ENCODE data around the gene MELK.

Gene MELK

DNA sequence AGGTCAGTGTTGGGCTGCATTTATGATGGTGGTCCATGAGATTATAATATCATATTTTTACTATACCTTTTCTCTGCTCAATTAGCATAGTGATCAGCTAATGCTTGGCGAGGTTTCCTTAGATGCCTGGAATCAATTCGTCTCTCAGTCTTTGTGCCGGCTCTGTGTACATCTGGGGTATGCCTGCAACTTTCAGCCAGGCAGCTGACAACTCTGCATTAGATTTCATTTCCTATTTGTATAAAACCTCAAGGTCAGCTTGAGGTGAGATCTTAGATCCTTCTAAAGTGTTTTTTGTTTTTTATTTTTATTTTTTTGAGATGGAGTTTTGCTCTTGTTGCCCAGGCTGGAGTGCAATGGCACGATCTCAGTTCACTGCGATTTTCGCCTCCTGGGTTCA, 86.8 kb downstream of the MELK start:
- H3K27me3 ChIP-seq (ENCODE audit: low read depth, low read length), result no peaks in the 10 kb centered on the region
- H2AFZ ChIP-seq (ENCODE audit: low read depth, low read length), result no peak overlapping the region
- H4K20me1 ChIP-seq (ENCODE audit: insufficient read depth, low read length), result no peaks in the 10 kb centered on the region
- H3K36me3 ChIP-seq (replicated peaks; ENCODE audit: low read depth, low read length), result peaks cover 52% of the 10 kb centered on the region
- no peak overlapping the region for H3K4me3 ChIP-seq (ENCODE audit: low read length)
- H3K79me2 ChIP-seq (ENCODE audit: low read length), result no peaks in the 10 kb centered on the region; the same call in 1 of the 2 replicates
- H3K27ac ChIP-seq (ENCODE audit: low read length), result peak overlapping the region; percentile 60
- H3K9ac ChIP-seq (ENCODE audit: low read length), result peak overlapping the region; percentile 15; the same call in 1 of the 2 replicates
- peak overlapping the region; percentile 53 for H3K4me2 ChIP-seq (ENCODE audit: low read length)
- peaks cover 24% of the 10 kb centered on the region for H3K4me1 ChIP-seq (ENCODE audit: low read length)
- TF ChIP-seq, protein P1, sequence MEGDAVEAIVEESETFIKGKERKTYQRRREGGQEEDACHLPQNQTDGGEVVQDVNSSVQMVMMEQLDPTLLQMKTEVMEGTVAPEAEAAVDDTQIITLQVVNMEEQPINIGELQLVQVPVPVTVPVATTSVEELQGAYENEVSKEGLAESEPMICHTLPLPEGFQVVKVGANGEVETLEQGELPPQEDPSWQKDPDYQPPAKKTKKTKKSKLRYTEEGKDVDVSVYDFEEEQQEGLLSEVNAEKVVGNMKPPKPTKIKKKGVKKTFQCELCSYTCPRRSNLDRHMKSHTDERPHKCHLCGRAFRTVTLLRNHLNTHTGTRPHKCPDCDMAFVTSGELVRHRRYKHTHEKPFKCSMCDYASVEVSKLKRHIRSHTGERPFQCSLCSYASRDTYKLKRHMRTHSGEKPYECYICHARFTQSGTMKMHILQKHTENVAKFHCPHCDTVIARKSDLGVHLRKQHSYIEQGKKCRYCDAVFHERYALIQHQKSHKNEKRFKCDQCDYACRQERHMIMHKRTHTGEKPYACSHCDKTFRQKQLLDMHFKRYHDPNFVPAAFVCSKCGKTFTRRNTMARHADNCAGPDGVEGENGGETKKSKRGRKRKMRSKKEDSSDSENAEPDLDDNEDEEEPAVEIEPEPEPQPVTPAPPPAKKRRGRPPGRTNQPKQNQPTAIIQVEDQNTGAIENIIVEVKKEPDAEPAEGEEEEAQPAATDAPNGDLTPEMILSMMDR (IDR thresholded peaks at IDR 0.05; ENCODE audit: low read depth, low read length), result no peak
- TF ChIP-seq EZH2phosphoT487 (IDR thresholded peaks at IDR 0.05; ENCODE audit: low read depth), result no peak
- peaks cover 3% of the 10 kb centered on the region; the same call in 1 of the 2 replicates for H3K9me3 ChIP-seq (ENCODE audit: insufficient read depth, low read length)

DNA sequence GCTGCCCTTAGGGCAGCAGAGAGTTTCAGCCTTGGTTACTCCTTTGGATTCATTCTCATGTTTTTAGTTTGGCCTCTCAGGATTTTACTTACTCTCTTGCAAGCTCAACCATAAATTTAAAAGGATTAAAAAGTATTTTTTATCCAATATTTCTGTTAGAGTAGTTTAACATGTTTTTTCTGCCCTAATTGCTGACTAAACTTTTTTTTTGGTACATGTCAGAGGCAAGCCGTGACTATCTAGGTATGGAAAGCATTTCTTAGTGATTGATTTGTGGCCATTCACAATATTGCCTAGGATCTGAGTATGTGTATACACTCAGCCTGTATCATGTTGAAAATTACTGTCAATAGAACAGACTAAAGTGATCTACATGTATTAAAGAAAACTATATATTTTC, 92.1 kb downstream of the MELK start:
- peak overlapping the region; percentile 91 for H3K27ac ChIP-seq (ENCODE audit: low read length)
- H3K27me3 ChIP-seq (ENCODE audit: low read depth, low read length), result no peaks in the 10 kb centered on the region
- peak overlapping the region; percentile 45 for H3K9ac ChIP-seq (ENCODE audit: low read length)
- H2AFZ ChIP-seq (ENCODE audit: low read depth, low read length), result no peak overlapping the region
- H3K79me2 ChIP-seq (ENCODE audit: low read length), result no peaks in the 10 kb centered on the region; the same call in none of the 2 replicates
- H3K36me3 ChIP-seq (replicated peaks; ENCODE audit: low read depth, low read length), result peaks cover 33% of the 10 kb centered on the region
- H3K4me1 ChIP-seq (ENCODE audit: low read length), result peaks cover 36% of the 10 kb centered on the region
- TF ChIP-seq EZH2phosphoT487 (IDR thresholded peaks at IDR 0.05; ENCODE audit: low read depth), result no peak
- TF ChIP-seq, protein P1 (IDR thresholded peaks at IDR 0.05; ENCODE audit: low read depth, low read length), result no peak
- peak overlapping the region; percentile 77 for H3K4me2 ChIP-seq (ENCODE audit: low read length)
- H3K9me3 ChIP-seq (ENCODE audit: insufficient read depth, low read length), result peaks cover 3% of the 10 kb centered on the region; the same call in 1 of the 2 replicates
- no peak overlapping the region for H3K4me3 ChIP-seq (ENCODE audit: low read length)
- H4K20me1 ChIP-seq (ENCODE audit: insufficient read depth, low read length), result no peaks in the 10 kb centered on the region

- H3K4me3 ChIP-seq (ENCODE audit: low read length), result peak overlapping the region; percentile 36
- peak overlapping the region; percentile 91 for H3K27ac ChIP-seq (ENCODE audit: low read length)
- H4K20me1 ChIP-seq (ENCODE audit: insufficient read depth, low read length), result no peaks in the 10 kb centered on the region
- peak overlapping the region; percentile 45 for H3K9ac ChIP-seq (ENCODE audit: low read length)
- peaks cover 27% of the 10 kb centered on the region for H3K36me3 ChIP-seq (replicated peaks; ENCODE audit: low read depth, low read length)
- peaks cover 31% of the 10 kb centered on the region for H3K4me1 ChIP-seq (ENCODE audit: low read length)
- H3K4me2 ChIP-seq (ENCODE audit: low read length), result peak overlapping the region; percentile 77
- peaks cover 3% of the 10 kb centered on the region; the same call in 1 of the 2 replicates for H3K9me3 ChIP-seq (ENCODE audit: insufficient read depth, low read length)
- H2AFZ ChIP-seq (ENCODE audit: low read depth, low read length), result no peak overlapping the region
- no peaks in the 10 kb centered on the region for H3K27me3 ChIP-seq (ENCODE audit: low read depth, low read length)
- TF ChIP-seq, protein P1 (IDR thresholded peaks at IDR 0.05; ENCODE audit: low read depth, low read length), result no peak
- no peak for TF ChIP-seq EZH2phosphoT487 (IDR thresholded peaks at IDR 0.05; ENCODE audit: low read depth)
- no peaks in the 10 kb centered on the region; the same call in none of the 2 replicates for H3K79me2 ChIP-seq (ENCODE audit: low read length)
Observed at GRCh38 chr9:36665387-36665786, 92.7 kb downstream of the MELK start.

DNA sequence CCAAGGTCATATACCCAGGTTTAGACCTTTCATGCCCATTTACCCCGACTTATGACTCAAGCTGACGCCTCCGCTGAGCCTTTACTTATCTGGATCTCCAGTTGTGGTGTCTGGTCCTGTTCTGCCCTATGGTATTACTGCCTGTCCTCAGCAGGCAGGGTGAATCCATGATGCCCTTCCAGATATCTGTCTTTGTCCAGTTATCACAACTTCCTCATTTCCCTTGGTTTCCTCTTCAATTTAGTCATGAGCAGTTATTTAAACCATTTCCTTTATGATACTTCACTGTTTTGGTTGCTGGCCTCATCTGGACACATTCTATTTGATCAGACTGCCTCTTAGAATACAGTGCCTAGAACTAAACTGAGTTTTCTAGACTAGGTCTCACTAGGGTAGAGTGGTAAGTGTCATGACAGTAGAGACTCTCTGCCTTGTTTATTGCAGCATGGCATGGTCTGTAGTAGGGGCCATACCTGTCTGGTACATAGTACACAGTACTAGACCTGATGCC, 93.3 kb downstream of the MELK start:
- no peak for TF ChIP-seq EZH2phosphoT487 (IDR thresholded peaks at IDR 0.05; ENCODE audit: low read depth)
- TF ChIP-seq, protein P1 (IDR thresholded peaks at IDR 0.05; ENCODE audit: low read depth, low read length), result no peak
- peak overlapping the region; percentile 77 for H3K4me2 ChIP-seq (ENCODE audit: low read length)

More for the DNA sequence above, 93.3 kb downstream of the MELK start:
- H3K36me3 ChIP-seq (replicated peaks; ENCODE audit: low read depth, low read length), result peaks cover 27% of the 10 kb centered on the region
- peak overlapping the region; percentile 45 for H3K9ac ChIP-seq (ENCODE audit: low read length)
- no peaks in the 10 kb centered on the region; the same call in none of the 2 replicates for H3K79me2 ChIP-seq (ENCODE audit: low read length)
- no peaks in the 10 kb centered on the region for H4K20me1 ChIP-seq (ENCODE audit: insufficient read depth, low read length)
- no peak overlapping the region for H2AFZ ChIP-seq (ENCODE audit: low read depth, low read length)
- peak overlapping the region; percentile 36 for H3K4me3 ChIP-seq (ENCODE audit: low read length)
- H3K27me3 ChIP-seq (ENCODE audit: low read depth, low read length), result no peaks in the 10 kb centered on the region
- peak overlapping the region; percentile 91 for H3K27ac ChIP-seq (ENCODE audit: low read length)
- peaks cover 31% of the 10 kb centered on the region for H3K4me1 ChIP-seq (ENCODE audit: low read length)
- peaks cover 3% of the 10 kb centered on the region; the same call in 1 of the 2 replicates for H3K9me3 ChIP-seq (ENCODE audit: insufficient read depth, low read length)
